HL-60 (cell line): ENCODE data around the gene ADAMTS17.

ENCODE experiments used
- CTCF ChIP-seq: IDR thresholded peaks from one replicate; pipeline ENCODE4 v1.5.1; 2011; ENCODE audit warnings: low read length, control low read depth, inconsistent platforms; ENCODE audit not compliant: insufficient read depth
- GABPA ChIP-seq: IDR thresholded peaks from 2 replicates; pipeline ENCODE4 v1.6.1; 2012; ENCODE audit warnings: low read depth
- POLR2AphosphoS5 ChIP-seq: IDR thresholded peaks from 2 replicates; pipeline ENCODE4 v1.6.1; 2012; ENCODE audit warnings: low read depth
- REST ChIP-seq: IDR thresholded peaks from 2 replicates; pipeline ENCODE4 v1.6.1; 2012; ENCODE audit warnings: low read depth; ENCODE audit not compliant: insufficient replicate concordance

GRCh38 chr15:100334015-100334414 is 7.8 kb downstream of the ADAMTS17 start:
- TF ChIP-seq REST = no peak
- TF ChIP-seq CTCF = no peak
- TF ChIP-seq POLR2AphosphoS5 = no peak
- no peak for TF ChIP-seq GABPA
